Ureter (tissue), 1 donor: Measurements from ENCODE around the gene TRAPPC6A. TPM values are rescaled to one million over a fixed set of nuclear protein-coding genes. Genes with fewer than 3 reads are reported as not detected.

Experiments used
- DNase-seq: peaks from one replicate; pipeline ENCODE4 v3.0.0-alpha.2; 2020; ENCODE audit warnings: low spot score
- total RNA-seq: library from RNA; stranded (reverse); gene quantifications from one replicate; pipeline ENCODE4 v1.2.4, GENCODE V29; 2023
- donor health status: DM: yes; HTN: yes; CAD: no.

Gene TRAPPC6A
- total RNA-seq, 1 donor from 2014 or later = 37.7 TPM

- no peak for DNase-seq
These were observed 8.7 kb upstream of the TRAPPC6A start for GRCh38 chr19:45186509-45187334.

DNA sequence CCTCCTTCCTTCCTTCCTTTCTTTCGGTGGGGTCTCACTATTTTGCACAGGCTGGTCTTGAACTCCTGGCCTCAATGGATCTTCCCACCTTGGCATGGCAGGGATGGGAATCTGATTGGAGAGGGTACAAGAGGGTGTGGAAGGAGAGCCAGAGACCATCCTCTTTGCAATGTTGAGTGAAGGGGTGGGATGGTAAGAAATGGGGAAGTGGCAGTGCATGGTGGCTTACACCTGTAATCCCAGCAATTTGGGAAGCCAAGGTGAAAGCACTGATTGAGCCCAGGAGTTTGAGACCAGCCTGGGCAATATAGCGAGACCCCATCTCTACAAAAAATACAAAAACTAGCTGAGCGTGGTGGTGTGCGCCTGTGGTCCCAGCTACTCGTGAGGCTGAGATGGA lies 6.1 kb upstream of the TRAPPC6A start:
- DNase-seq = no peak

DNA sequence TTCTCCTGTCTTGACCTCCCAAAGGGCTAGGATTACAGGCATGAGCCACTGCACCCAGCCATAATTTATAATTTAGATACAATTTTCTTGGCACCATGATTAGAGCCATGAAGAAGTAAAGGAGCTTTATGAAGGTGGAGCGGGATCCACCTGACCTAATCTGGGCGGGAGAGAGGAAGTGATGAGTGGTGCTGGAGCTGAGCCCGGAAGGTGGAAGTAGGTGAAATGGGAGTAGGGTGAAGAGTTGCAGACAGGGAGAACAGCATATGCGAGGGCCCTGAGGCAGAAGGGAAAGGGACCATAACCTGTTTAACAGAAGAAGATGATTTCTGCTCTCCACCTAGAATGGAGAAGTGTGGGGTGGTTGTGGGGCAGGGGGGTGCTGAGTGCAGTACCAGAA lies 4.7 kb upstream of the TRAPPC6A start:
- no peak for DNase-seq

GRCh38 chr19:45180936-45181335 lies 2.9 kb upstream of the TRAPPC6A start:
- DNase-seq = no peak

- no peak for DNase-seq
These were observed 1.9 kb upstream of the TRAPPC6A start for GRCh38 chr19:45179892-45180370.

- DNase-seq = no peak
These were observed 1.2 kb upstream of the TRAPPC6A start for GRCh38 chr19:45179072-45179891.

GRCh38 chr19:45178262-45179071 lies 430 bp upstream of the TRAPPC6A start, which contains the start of gene BLOC1S3:
Gene BLOC1S3 (plus strand): TSS chr19:45178784. CDS start chr19:45179297, 513 bp downstream.
- DNase-seq = peak; percentile 100

DNA sequence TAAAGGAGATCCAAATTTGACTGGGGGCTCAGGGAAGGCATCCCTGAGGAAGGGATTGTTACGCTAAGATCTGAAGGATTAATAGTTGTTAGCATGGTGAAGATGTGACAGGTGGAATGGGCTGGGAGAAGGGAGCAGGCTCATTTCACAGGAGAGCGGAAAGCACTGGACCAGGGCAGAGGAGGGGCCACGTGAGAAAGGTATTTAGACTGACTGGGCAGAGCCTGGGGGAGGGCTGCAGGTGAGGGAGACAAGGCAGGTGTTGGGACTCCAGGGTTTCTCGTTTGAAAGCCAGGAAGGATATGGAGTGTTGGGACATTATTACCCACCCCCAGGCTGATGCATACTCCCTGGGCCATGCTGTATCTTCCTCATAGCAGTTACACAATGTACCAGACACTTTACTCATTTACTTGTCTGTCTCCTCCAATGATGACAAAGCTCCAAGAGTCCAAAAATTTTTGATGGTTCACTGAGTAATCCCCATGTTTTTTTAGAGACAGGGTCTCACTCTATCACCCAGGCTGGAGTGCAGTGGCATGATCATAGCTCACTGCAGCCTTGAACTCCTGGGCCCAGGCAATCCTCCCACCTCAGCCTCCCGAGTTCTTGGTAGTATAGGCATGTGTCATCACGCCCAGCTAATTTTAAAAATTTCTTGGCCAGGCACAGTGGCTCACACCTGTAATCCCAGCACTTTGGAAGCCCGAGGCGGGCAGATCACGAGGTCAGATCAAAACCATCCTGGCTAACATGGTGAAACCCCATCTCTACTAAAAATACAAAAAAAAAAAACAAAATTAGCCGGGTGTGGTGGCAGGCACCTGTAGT lies 2.3 kb downstream of the TRAPPC6A start:
- no peak for DNase-seq

GRCh38 chr19:45173816-45174215 lies 4.2 kb downstream of the TRAPPC6A start:
- no peak for DNase-seq

DNA sequence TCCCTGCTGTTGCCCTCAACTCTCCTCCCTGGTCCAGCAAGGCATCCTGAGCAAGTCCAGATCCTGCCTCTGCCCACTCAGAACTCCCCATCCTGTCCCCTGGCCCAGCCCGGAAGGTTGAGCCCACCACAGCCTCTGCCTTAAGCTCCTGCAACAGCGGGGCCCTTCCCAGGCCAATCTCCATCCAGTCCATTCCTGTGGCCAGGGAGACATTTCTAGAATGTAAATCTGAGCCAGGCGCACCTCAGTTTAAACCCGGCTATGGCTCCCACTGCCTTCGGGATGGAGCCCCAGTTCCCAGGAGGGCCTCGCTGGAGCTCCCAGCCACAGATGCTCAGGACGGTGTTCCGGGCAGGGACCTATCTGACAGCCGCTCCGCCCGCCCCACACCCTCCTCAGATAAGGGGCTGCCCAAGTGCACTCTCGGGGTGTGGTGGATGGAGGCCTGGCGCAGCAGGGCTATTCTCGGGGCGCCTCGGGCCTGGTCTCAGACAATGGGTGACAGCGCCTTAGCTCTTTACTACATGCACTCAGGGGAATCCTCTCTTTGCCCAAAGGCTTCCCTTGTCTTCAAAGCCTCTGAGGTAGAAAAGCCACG lies 5.3 kb downstream of the TRAPPC6A start:
- no peak for DNase-seq

GRCh38 chr19:45172173-45172572 lies 5.9 kb downstream of the TRAPPC6A start:
- no peak for DNase-seq

GRCh38 chr19:45171211-45171623 lies 6.8 kb downstream of the TRAPPC6A start:
- no peak for DNase-seq

DNA sequence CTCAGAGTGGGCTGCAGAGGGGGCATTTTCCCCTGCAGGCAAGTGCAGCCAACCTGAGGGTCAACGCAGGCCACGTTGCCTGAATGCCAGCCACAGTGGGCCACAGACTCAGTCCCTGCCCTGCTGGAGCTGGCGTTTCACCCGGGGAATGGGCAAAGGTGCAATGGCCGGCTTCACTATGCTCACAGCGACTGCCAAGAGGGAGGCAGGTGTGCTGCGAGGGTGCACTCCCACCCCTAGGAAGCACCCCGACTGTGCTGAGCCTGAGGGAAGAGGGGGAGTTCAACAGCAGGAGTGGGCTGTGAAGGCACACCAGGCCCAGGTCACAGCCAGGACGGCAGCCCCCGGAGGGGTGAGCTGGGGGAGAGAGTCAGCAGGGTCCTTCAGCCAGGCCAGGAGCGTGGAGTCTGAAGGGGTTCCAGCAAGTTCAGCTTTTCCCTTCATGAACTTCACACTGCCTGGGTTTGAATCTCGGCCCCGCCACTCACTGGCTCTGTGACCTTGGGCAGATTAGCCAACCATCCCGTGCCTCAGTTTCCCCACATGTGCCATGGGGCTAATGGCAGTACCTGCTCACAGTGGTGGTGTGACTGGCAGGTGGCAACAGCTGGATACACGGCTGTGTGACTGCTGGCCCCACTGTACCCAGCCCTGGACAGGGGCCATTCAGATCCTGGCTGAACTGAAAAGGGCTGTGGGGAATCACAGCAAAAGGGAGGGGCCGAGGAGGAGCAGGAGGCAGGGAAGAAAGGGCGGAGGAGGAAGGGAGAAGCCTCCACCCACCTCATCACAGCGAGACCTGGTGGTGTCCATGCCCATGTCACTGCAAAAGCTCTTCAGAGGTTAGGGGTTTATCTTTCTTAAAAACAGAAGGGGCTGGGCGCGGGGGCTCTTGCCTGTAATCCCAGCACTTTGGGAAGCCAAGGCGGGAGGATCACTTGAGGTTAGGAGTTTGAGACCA lies 7.6 kb downstream of the TRAPPC6A start:
- DNase-seq = no peak

DNA sequence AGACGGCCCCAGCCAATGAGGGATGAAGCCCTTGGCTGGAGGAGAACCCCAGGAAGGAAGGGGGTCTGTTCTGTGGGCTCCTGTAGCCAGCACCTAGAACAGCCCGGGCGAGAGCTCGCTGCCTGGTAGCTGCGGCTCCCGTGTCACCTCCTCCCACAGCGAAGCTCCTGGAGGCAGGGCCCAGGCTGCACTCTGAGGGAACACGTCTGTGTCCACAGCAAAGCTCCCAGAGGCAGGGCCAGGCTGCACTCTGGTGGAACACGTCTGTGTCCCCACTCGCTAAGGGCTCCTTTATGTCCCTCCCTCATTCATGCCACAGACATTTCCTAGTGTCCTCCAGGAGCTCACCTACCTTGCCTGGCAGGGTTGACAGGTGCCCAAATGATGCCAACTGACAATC lies 8.4 kb downstream of the TRAPPC6A start:
- DNase-seq = no peak

- DNase-seq = no peak
These were observed 9.2 kb downstream of the TRAPPC6A start for GRCh38 chr19:45168767-45169351.

- no peak for DNase-seq
These were observed 11.2 kb downstream of the TRAPPC6A start for GRCh38 chr19:45166723-45167252.

- DNase-seq = peak; percentile 83
These were observed 13.3 kb downstream of the TRAPPC6A start for GRCh38 chr19:45164577-45165335.
